DOHH2 (cell line): ENCODE data around the gene CRYGN.

ENCODE experiments used
- H3F3A ChIP-seq: fragments of 200-600 bp; sonication (generic), shearing (Covaris generic); 2 replicates; pipeline ENCODE4 v1.6.0; 2016; ENCODE audit warnings: antibody characterized with exemption, mild to moderate bottlenecking; ENCODE audit not compliant: control insufficient read depth, insufficient read depth
- H3K27ac ChIP-seq: fragments of 200-600 bp; sonication (generic); 2 replicates; pipeline ENCODE4 v1.5.1; 2014; ENCODE audit warnings: low read depth, mild to moderate bottlenecking, low read length, moderate library complexity
- H3K27me3 ChIP-seq: fragments of 200-600 bp; sonication (generic); 2 replicates; pipeline ENCODE4 v1.6.1; 2014; ENCODE audit warnings: mild to moderate bottlenecking, low read length, mixed read lengths; ENCODE audit not compliant: control insufficient read depth
- H3K36me3 ChIP-seq: fragments of 200-600 bp; sonication (generic); 2 replicates; pipeline ENCODE4 v1.6.1; 2014; ENCODE audit warnings: mild to moderate bottlenecking, low read length, moderate library complexity, mixed read lengths; ENCODE audit not compliant: control insufficient read depth
- H3K4me1 ChIP-seq: fragments of 200-600 bp; sonication (generic); 2 replicates; pipeline ENCODE4 v1.6.1; 2014; ENCODE audit warnings: mild to moderate bottlenecking, low read length, mixed read lengths; ENCODE audit not compliant: control insufficient read depth
- H3K4me2 ChIP-seq: fragments of 200-600 bp; sonication (generic); 2 replicates; pipeline ENCODE4 v1.6.0; 2014; ENCODE audit warnings: mild to moderate bottlenecking, low read length, moderate library complexity
- H3K4me3 ChIP-seq: fragments of 200-600 bp; sonication (generic); 2 replicates; pipeline ENCODE4 v1.5.1; 2014; ENCODE audit warnings: mild to moderate bottlenecking, low read length, mixed read lengths
- H3K79me2 ChIP-seq: fragments of 200-600 bp; sonication (generic); 2 replicates; pipeline ENCODE4 v1.6.1; 2014; ENCODE audit warnings: mild to moderate bottlenecking, low read length, mixed read lengths; ENCODE audit not compliant: control insufficient read depth
- H3K9me2 ChIP-seq: fragments of 200-600 bp; sonication (generic); replicated peaks from 2 replicates; pipeline ENCODE4 v1.6.1; 2014; ENCODE audit warnings: mild to moderate bottlenecking, low read length, mixed read lengths; ENCODE audit not compliant: control insufficient read depth
- H3K9me3 ChIP-seq: fragments of 200-600 bp; sonication (generic); 2 replicates; pipeline ENCODE4 v1.6.1; 2014; ENCODE audit warnings: antibody characterized with exemption, low read length, mixed read lengths; ENCODE audit not compliant: control insufficient read depth, insufficient read depth
- H4K20me1 ChIP-seq: fragments of 200-600 bp; sonication (generic); 2 replicates; pipeline ENCODE4 v1.6.0; 2014; ENCODE audit warnings: low read depth, mild to moderate bottlenecking, antibody characterized with exemption, low read length, moderate library complexity; ENCODE audit not compliant: control insufficient read depth, insufficient read depth
- EZH2phosphoT487 ChIP-seq: fragments of 200-600 bp; sonication (generic); IDR thresholded peaks from 2 replicates; pipeline ENCODE4 v1.6.1; 2017; ENCODE audit warnings: borderline replicate concordance, mild to moderate bottlenecking, antibody characterized with exemption, low read length, moderate library complexity, mixed read lengths
- TF ChIP-seq, protein P1 (sequence below): fragments of 200-600 bp; sonication (generic); IDR thresholded peaks from one replicate; pipeline ENCODE4 v1.5.1; 2014; ENCODE audit warnings: antibody characterized with exemption, mild to moderate bottlenecking, low read depth, low read length; ENCODE audit not compliant: poor library complexity, severe bottlenecking

The CRYGN gene

DNA sequence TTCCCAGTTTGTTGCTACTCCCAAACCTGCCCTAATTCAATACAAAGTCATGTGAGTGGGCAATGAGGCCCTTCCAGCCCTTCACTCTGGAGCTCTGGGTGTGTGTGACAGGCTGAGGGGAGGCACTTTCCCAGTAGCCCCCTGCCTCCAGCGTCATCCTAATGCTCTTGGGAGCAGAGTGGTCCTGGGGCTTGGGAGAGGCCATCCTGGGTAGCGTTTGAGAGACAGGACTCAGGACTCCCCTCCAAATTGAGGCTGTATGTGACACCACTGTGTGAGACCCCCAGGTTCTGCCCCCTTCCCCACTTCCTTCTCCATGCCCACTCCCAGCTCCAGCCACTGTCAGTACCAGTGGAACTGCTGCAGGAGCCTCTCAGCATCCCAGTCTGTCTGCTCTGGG, 6.5 kb upstream of the CRYGN start:
- Histone ChIP-seq H3K36me3 (no peaks in the 10 kb centered on the region), H3K4me3 (no peak overlapping the region), H3K4me2 (no peak overlapping the region), H3K27me3 (peaks cover 24% of the 10 kb centered on the region), H4K20me1 (no peaks in the 10 kb centered on the region; the same call in 1 of the 2 replicates), H3K9me2 (no peaks in the 10 kb centered on the region), H3K27ac (no peak overlapping the region), H3K4me1 (peaks cover 4% of the 10 kb centered on the region), H3K9me3 (no peaks in the 10 kb centered on the region), H3F3A (no peaks in the 10 kb centered on the region), H3K79me2 (no peaks in the 10 kb centered on the region)
- TF ChIP-seq, protein P1, sequence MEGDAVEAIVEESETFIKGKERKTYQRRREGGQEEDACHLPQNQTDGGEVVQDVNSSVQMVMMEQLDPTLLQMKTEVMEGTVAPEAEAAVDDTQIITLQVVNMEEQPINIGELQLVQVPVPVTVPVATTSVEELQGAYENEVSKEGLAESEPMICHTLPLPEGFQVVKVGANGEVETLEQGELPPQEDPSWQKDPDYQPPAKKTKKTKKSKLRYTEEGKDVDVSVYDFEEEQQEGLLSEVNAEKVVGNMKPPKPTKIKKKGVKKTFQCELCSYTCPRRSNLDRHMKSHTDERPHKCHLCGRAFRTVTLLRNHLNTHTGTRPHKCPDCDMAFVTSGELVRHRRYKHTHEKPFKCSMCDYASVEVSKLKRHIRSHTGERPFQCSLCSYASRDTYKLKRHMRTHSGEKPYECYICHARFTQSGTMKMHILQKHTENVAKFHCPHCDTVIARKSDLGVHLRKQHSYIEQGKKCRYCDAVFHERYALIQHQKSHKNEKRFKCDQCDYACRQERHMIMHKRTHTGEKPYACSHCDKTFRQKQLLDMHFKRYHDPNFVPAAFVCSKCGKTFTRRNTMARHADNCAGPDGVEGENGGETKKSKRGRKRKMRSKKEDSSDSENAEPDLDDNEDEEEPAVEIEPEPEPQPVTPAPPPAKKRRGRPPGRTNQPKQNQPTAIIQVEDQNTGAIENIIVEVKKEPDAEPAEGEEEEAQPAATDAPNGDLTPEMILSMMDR, result no peak
- TF ChIP-seq EZH2phosphoT487, result no peak

DNA sequence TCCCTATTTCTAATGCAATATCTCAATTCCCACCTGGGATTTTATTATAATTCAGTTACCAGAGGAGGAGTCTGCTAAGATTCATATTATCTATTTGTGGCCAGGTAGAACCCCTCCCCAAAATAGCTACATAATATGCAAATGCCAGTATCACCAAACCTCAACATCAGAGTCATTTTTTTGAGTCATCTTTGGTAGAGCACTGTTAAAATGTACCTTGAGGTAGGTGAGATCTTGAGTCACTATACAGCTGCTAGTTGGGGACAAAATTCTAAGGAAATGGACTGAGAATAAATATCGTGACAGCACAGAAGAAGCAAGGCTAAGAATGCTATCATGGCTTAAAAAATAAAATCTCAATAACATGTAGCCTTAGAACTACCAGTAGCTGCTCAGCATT, 4.7 kb upstream of the CRYGN start:
- Histone ChIP-seq H3K4me2 (no peak overlapping the region), H3F3A (no peaks in the 10 kb centered on the region), H3K36me3 (no peaks in the 10 kb centered on the region), H3K27me3 (peaks cover 25% of the 10 kb centered on the region), H3K79me2 (no peaks in the 10 kb centered on the region), H3K27ac (no peak overlapping the region), H4K20me1 (no peaks in the 10 kb centered on the region; the same call in 1 of the 2 replicates), H3K9me3 (no peaks in the 10 kb centered on the region), H3K9me2 (no peaks in the 10 kb centered on the region), H3K4me1 (peaks cover 4% of the 10 kb centered on the region), H3K4me3 (no peak overlapping the region)
- no peak for TF ChIP-seq EZH2phosphoT487
- TF ChIP-seq, protein P1, result no peak

DNA sequence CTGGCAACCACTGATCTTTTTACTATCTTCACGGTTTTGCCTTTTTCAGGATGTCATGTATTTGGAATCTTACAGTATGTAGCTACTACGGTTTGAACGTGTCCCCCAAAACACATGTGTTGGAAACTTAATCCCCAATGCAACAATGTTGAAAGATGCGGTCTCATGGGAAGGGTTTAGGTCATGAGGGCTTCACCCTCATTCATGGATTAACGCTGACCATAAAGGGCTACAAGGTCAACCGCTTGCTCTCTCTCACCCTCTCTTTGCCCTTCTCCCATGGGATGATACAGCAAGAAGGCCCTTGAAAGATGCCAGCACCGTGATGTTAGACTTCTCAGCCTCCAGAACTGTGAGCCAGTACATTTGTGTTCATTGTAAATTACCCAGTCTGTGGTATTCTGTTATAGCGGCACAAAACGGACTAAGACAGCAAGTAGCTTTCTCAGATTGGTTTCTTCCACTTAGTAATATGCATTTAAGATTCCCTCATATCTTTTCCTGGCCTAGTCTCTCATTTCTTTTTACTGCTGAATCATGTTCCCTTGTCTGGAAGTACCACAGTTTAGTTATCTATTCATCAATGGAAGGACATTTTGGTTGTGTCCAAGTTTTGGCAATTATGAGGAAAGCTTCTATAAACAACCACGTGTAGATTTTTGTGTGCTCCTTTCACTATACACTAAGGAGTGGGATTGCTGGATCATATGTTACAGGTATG, 3.0 kb upstream of the CRYGN start:
- TF ChIP-seq EZH2phosphoT487, result no peak
- TF ChIP-seq, protein P1, result no peak
- Histone ChIP-seq H3K36me3 (no peaks in the 10 kb centered on the region), H3K9me3 (no peaks in the 10 kb centered on the region), H3K27me3 (peaks cover 23% of the 10 kb centered on the region), H3F3A (no peaks in the 10 kb centered on the region), H3K4me1 (peaks cover 4% of the 10 kb centered on the region), H3K4me2 (no peak overlapping the region), H4K20me1 (no peaks in the 10 kb centered on the region; the same call in 1 of the 2 replicates), H3K9me2 (no peaks in the 10 kb centered on the region), H3K79me2 (no peaks in the 10 kb centered on the region), H3K4me3 (no peak overlapping the region), H3K27ac (no peak overlapping the region)
